GM12873 (cell line): Measurements from ENCODE around the gene ETS2.

ENCODE experiments used
- CTCF ChIP-seq: IDR thresholded peaks from 2 replicates; pipeline ENCODE4 v1.5.1; 2012; ENCODE audit warnings: low read depth, mild to moderate bottlenecking, moderate library complexity, low read length, control low read depth; ENCODE audit not compliant: insufficient read depth; ENCODE audit errors: missing control alignments

The ETS2 gene

GRCh38 chr21:38821959-38822682, 16.4 kb downstream of the ETS2 start:
- no peak for TF ChIP-seq CTCF

GRCh38 chr21:38822778-38823238, 17.1 kb downstream of the ETS2 start:
- TF ChIP-seq CTCF: no peak

- TF ChIP-seq CTCF: no peak
These were observed 18.0 kb downstream of the ETS2 start for GRCh38 chr21:38823737-38824123.

- no peak for TF ChIP-seq CTCF
These were observed 18.5 kb downstream of the ETS2 start for GRCh38 chr21:38824124-38824822.

GRCh38 chr21:38825269-38825668, 19.5 kb downstream of the ETS2 start:
- TF ChIP-seq CTCF: no peak

- no peak for TF ChIP-seq CTCF
These were observed 20.2 kb downstream of the ETS2 start for GRCh38 chr21:38825921-38826320.

- no peak for TF ChIP-seq CTCF
These were observed 25.2 kb downstream of the ETS2 start for GRCh38 chr21:38830671-38831525.
